MM.1S (cell line): Measurements from ENCODE around the gene OPN3.

Experiments
- DNase-seq: peaks from one replicate; pipeline ENCODE4 v3.0.0-alpha.2; 2015
- H2AFZ ChIP-seq: fragments of 300-600 bp; sonication (generic); 2 replicates; pipeline ENCODE4 v1.6.0; 2016; ENCODE audit warnings: antibody characterized with exemption, low read length
- H3F3A ChIP-seq: fragments of 300-600 bp; sonication (generic); 2 replicates; pipeline ENCODE4 v1.6.1; 2016; ENCODE audit warnings: mild to moderate bottlenecking, antibody characterized with exemption, low read length, moderate library complexity, mixed read lengths; ENCODE audit not compliant: insufficient read depth
- H3K27ac ChIP-seq: fragments of 300-600 bp; sonication (generic); 2 replicates; pipeline ENCODE4 v1.5.1; 2016; ENCODE audit warnings: mild to moderate bottlenecking, low read length
- H3K27me3 ChIP-seq: fragments of 300-600 bp; sonication (generic); replicated peaks from 2 replicates; pipeline ENCODE4 v1.6.0; 2016; ENCODE audit warnings: low read length; ENCODE audit not compliant: insufficient read depth
- H3K36me3 ChIP-seq: fragments of 300-600 bp; sonication (generic); replicated peaks from 2 replicates; pipeline ENCODE4 v1.6.1; 2016; ENCODE audit warnings: mild to moderate bottlenecking, low read length, mixed read lengths; ENCODE audit not compliant: insufficient read depth
- H3K4me1 ChIP-seq: fragments of 300-600 bp; sonication (generic); 2 replicates; pipeline ENCODE4 v1.6.1; 2016; ENCODE audit warnings: low read length, mixed read lengths
- H3K4me2 ChIP-seq: fragments of 300-600 bp; sonication (generic); 2 replicates; pipeline ENCODE4 v1.6.0; 2016; ENCODE audit warnings: low read depth, low read length
- H3K4me3 ChIP-seq: fragments of 300-600 bp; sonication (generic); 2 replicates; pipeline ENCODE4 v1.5.1; 2016; ENCODE audit warnings: low read length, mixed read lengths
- H3K79me2 ChIP-seq: fragments of 300-600 bp; sonication (generic); 2 replicates; pipeline ENCODE4 v1.6.1; 2016; ENCODE audit warnings: mixed run types, low read length, mixed read lengths
- H3K9ac ChIP-seq: fragments of 300-600 bp; sonication (generic); 2 replicates; pipeline ENCODE4 v1.6.1; 2016; ENCODE audit warnings: low read length, mixed read lengths
- H3K9me2 ChIP-seq: fragments of 300-600 bp; sonication (generic); replicated peaks from 2 replicates; pipeline ENCODE4 v1.6.1; 2016; ENCODE audit warnings: mild to moderate bottlenecking, low read length, mixed read lengths; ENCODE audit not compliant: insufficient read depth
- H3K9me3 ChIP-seq: fragments of 300-600 bp; sonication (generic); replicated peaks from 2 replicates; pipeline ENCODE4 v1.6.1; 2016; ENCODE audit warnings: mild to moderate bottlenecking, low read length, mixed read lengths; ENCODE audit not compliant: insufficient read depth
- H4K20me1 ChIP-seq: fragments of 300-600 bp; sonication (generic); 2 replicates; pipeline ENCODE4 v1.6.1; 2016; ENCODE audit warnings: mild to moderate bottlenecking, low read length, moderate library complexity, mixed read lengths; ENCODE audit not compliant: insufficient read depth
- EZH2 ChIP-seq: fragments of 300-600 bp; sonication (generic); optimal IDR thresholded peaks from 2 replicates; pipeline ENCODE3; 2017; ENCODE audit warnings: low read depth, mild to moderate bottlenecking, antibody characterized with exemption, low read length, mixed read lengths
- EZH2phosphoT487 ChIP-seq: fragments of 300-600 bp; sonication (generic); IDR thresholded peaks from 2 replicates; pipeline ENCODE4 v1.6.1; 2018; ENCODE audit warnings: antibody characterized with exemption, low read length
- TF ChIP-seq, protein P1 (sequence below): fragments of 300-600 bp; sonication (generic); IDR thresholded peaks from 2 replicates; pipeline ENCODE4 v1.5.1; 2016; ENCODE audit warnings: antibody characterized with exemption, low read length, mixed read lengths

Gene OPN3

DNA sequence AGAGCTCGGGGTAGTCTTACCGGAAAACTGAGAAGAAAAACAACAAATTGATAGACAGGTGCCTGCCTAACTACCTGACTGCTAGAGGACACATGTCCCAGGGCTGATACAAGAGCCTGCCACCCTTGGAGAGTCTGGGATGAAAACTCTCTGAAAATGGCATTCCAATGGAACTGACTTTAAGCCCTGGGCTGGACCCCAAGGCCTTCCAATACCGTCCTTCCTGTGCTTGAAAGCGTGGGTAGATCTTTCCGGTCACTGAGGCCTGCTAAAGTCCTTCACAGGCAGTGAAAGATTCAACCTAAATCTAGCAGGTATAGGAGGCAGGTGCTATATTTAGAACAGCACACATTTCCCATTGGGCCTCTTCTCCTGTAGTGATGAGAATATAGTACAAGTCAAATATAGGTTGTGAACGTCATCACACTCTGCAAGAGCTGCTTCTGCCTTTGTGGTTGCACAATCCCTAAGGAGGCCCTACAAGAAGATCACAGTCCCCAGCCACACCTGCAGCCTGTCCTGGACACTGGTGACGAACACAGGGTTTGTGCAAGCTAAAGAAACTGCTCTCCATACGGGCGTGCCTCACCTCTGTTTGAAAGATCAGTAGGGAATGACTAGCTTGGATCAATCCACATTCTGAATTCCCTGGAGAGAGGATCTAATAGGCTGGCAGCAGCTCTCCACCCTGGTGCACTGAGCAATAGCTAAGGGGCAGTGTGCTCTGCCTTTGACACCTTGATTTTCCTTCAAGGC lies 876 bp upstream of the OPN3 start:
- Histone ChIP-seq H3K4me3 (peak overlapping the region; percentile 57), H3K79me2 (peaks cover 35% of the 10 kb centered on the region), H3K36me3 (no peaks in the 10 kb centered on the region), H3K27me3 (no peaks in the 10 kb centered on the region), H3F3A (peaks cover 5% of the 10 kb centered on the region; the same call in 1 of the 2 replicates), H3K4me1 (peaks cover 33% of the 10 kb centered on the region), H3K9me2 (no peaks in the 10 kb centered on the region), H2AFZ (peak overlapping the region; percentile 83), H4K20me1 (no peaks in the 10 kb centered on the region), H3K9ac (peak overlapping the region; percentile 5; the same call in 1 of the 2 replicates), H3K4me2 (peak overlapping the region; percentile 80), H3K9me3 (no peaks in the 10 kb centered on the region), H3K27ac (peak overlapping the region; percentile 1; the same call in 1 of the 2 replicates)
- no peak for TF ChIP-seq EZH2
- no peak for TF ChIP-seq EZH2phosphoT487
- peak; percentile 14 for DNase-seq

- DNase-seq, result peak; percentile 49
Observed at GRCh38 chr1:241639623-241640148, 483 bp downstream of the OPN3 start.

DNA sequence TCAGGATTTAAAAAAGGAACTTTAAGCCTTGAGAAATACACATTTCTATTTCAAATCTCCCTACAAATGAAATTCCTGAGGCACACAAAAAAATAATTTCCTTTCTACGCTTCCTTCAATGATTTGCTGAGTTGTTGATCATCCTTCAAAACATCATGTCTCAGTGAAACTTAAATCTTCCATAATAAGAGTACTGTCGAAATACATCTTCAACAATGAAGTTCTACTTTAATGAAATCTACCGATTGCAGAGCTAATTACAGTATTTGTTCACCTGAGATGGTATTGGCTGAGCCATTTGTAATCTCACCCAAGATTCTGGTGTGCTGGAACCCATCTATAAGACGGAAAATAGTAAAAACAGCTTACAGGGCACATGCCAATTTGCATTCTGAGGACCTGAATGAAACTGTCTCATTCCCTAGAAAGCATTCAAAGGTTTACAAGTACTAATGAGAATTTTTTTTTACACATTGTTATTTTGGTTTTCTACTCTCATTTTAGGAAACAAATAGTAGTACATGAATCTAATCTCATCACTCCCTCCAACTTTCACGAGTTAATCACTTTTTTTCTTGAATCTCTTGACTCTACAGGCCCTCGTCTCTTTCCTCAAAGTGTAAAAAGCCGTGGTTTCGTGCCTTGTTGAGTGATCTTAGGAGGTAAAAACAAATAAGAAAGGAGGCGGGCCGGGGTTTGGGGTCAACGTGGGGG lies 1.1 kb downstream of the OPN3 start:
- H4K20me1 ChIP-seq, result no peaks in the 10 kb centered on the region
- no peaks in the 10 kb centered on the region for H3K27me3 ChIP-seq
- peak overlapping the region; percentile 52; the same call in 1 of the 2 replicates for H3K27ac ChIP-seq
- H3K9ac ChIP-seq, result peak overlapping the region; percentile 74
- DNase-seq, result peak; percentile 46
- no peaks in the 10 kb centered on the region for H3K9me3 ChIP-seq
- no peak for TF ChIP-seq EZH2
- TF ChIP-seq, protein P1, sequence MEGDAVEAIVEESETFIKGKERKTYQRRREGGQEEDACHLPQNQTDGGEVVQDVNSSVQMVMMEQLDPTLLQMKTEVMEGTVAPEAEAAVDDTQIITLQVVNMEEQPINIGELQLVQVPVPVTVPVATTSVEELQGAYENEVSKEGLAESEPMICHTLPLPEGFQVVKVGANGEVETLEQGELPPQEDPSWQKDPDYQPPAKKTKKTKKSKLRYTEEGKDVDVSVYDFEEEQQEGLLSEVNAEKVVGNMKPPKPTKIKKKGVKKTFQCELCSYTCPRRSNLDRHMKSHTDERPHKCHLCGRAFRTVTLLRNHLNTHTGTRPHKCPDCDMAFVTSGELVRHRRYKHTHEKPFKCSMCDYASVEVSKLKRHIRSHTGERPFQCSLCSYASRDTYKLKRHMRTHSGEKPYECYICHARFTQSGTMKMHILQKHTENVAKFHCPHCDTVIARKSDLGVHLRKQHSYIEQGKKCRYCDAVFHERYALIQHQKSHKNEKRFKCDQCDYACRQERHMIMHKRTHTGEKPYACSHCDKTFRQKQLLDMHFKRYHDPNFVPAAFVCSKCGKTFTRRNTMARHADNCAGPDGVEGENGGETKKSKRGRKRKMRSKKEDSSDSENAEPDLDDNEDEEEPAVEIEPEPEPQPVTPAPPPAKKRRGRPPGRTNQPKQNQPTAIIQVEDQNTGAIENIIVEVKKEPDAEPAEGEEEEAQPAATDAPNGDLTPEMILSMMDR, result no peak
- no peak for TF ChIP-seq EZH2phosphoT487
- H3K79me2 ChIP-seq, result peaks cover 55% of the 10 kb centered on the region
- H2AFZ ChIP-seq, result peak overlapping the region; percentile 88
- peaks cover 5% of the 10 kb centered on the region; the same call in 1 of the 2 replicates for H3F3A ChIP-seq
- peak overlapping the region; percentile 93 for H3K4me3 ChIP-seq
- H3K9me2 ChIP-seq, result no peaks in the 10 kb centered on the region
- H3K36me3 ChIP-seq, result peaks cover 8% of the 10 kb centered on the region; the same call in 1 of the 2 replicates
- peak overlapping the region; percentile 81 for H3K4me2 ChIP-seq
- H3K4me1 ChIP-seq, result peaks cover 38% of the 10 kb centered on the region

More at GRCh38 chr1:241639623-241640148, 483 bp downstream of the OPN3 start:
- H3K36me3 ChIP-seq, result peaks cover 5% of the 10 kb centered on the region; the same call in 1 of the 2 replicates
- H3K9ac ChIP-seq, result peak overlapping the region; percentile 74
- H3K4me3 ChIP-seq, result peak overlapping the region; percentile 93
- peak overlapping the region; percentile 81 for H3K4me2 ChIP-seq
- H3K79me2 ChIP-seq, result peaks cover 48% of the 10 kb centered on the region
- no peaks in the 10 kb centered on the region for H3K27me3 ChIP-seq
- peak overlapping the region; percentile 60; the same call in 1 of the 2 replicates for H3K27ac ChIP-seq
- no peaks in the 10 kb centered on the region for H4K20me1 ChIP-seq
- H3K9me3 ChIP-seq, result no peaks in the 10 kb centered on the region
- H3F3A ChIP-seq, result peaks cover 5% of the 10 kb centered on the region; the same call in 1 of the 2 replicates
- H2AFZ ChIP-seq, result peak overlapping the region; percentile 88
- TF ChIP-seq EZH2, result no peak
- TF ChIP-seq, protein P1, result peak; percentile 7; the same call in 1 of the 2 replicates
- H3K9me2 ChIP-seq, result no peaks in the 10 kb centered on the region
- H3K4me1 ChIP-seq, result peaks cover 39% of the 10 kb centered on the region
